GDM1 (cell line): Measurements from ENCODE around the gene TIAM2.
"Not testable (repeated sequence)": the region's sequence is repeated elsewhere in the genome, so short reads cannot be mapped to it uniquely, and the experiment has no call there.

Experiments
- DNase-seq: peaks from one replicate; lab custom pipeline; 2025; lab: John Stamatoyannopoulos, UW

Gene TIAM2

DNA sequence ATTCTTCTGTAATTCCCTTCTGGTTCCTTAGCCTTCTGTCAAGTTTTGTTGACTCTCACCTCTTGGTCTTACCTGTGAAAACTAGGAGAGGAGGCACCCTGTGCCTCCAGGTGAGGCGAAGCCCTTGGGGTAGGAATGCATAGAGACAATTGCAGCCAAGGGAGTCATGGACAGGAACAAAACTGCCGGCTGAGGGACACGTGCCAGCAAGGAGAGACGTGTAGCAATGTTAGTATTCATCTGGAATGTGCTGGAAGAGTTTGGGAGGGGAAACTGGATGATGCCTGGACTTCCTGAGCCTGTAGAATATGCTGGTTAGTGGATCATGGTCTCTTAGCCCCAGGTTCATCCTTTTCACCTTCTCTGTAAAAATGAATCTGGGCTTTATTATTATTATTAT lies 3.9 kb upstream of the TIAM2 start:
- DNase-seq = no peak

DNA sequence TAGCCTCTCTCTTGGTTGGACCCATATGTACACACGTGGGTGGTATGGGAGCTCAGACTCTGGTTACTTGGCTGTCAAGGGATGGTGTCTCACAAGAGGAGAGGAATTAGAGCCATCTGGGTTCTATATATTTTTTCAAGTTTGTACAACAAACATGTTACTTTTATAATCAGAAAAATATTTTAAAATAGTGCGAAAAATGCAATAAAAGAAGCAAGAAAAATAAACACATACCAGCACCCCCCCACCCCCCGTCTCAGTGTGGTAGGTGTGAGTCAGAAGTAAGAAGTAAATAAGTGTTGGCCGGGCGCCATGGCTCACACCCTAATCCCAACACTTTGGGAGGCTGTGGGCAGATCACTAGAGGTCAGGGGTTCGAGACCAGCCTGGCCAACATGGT lies 2.1 kb upstream of the TIAM2 start:
- DNase-seq = no peak

DNA sequence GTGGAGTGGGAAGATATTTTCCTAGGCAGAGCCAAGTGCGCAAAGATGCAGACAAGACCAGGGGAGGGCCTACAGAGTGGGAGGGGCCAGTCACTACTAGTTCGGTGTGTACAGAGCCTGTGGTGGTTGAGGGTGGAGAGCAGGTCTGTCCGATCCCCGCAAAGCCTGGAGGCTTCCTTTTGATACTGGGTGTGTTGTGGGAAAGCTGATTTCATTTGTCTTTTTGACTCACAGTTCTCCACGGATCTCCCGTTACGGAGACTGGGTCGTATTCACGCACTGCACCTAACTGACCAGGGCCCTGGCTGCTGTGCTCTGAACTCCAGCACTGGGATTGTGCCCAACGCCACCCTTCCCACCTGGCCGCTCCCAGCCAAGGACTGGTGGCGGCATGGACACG lies 1.4 kb upstream of the TIAM2 start:
- no peak for DNase-seq

DNA sequence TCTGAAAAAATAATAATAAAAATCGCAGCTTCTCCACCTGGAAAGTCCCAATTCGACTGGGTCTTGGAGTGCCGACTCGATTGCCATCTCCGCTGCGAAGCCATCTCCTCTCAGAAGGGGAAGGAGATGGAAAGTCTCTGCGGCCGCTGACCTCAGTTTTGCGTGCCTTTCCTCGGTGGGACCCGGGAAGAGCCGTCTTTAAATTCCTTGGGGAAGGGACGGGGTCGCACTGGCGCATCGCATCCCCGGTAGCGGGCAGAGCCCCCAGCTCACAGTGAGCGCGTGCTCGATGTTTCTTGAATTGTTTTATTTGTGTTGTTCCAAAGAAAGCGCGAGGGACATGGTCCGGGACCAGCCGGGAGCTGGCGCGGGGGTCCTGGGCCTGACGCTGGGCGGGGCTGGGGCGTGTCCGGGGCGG lies 270 bp upstream of the TIAM2 start:
- no peak for DNase-seq

DNA sequence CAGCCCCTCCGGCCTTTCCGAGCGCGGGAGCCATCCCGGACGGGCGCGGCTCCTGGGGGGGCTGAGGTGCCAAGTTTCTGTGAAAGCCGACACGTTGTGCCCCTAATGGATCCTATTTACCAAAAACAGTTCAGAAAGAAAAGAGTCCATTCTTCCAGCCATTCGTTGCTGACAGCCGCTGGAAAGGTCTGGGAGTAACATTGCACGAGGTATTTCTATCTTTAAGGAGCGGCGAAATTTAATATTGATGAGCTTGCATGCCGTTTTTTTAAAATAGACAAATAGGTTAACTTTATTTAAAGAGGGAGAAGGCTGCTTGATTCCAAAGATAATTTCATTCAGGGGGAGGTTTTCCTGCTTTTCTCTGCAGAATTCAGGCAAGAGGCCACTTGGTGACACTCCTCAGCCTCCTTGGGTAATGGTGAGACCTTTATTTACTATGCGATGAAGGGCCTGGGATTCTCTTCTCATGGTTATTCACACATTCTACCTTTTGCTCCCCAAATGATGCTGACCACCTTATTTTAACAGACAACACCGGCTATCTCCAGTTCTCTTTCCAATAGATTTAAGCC lies 988 bp downstream of the TIAM2 start:
- DNase-seq = no peak

DNA sequence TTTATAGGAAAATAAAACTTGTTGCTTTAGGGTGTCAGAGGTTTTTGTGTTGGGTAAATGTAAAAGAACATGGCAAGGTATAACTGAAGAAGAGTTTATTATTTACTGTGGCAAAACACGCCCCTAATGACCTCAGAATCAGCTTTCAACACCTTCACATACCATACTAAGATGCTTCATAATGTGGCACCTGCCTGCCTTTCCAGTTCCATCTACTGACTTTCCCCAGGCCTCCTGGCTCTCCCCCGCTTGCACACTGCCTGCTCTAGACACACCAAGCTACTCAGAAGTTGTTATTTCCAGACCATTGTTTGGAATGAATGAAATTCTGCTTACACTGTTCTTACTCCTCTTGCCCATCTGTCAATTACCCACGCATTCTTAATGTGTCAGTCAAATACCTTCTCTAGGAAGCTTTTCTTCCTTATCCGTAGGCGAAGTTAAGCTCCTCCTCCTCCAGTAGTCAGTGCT lies 1.8 kb downstream of the TIAM2 start:
- DNase-seq = no peak

DNA sequence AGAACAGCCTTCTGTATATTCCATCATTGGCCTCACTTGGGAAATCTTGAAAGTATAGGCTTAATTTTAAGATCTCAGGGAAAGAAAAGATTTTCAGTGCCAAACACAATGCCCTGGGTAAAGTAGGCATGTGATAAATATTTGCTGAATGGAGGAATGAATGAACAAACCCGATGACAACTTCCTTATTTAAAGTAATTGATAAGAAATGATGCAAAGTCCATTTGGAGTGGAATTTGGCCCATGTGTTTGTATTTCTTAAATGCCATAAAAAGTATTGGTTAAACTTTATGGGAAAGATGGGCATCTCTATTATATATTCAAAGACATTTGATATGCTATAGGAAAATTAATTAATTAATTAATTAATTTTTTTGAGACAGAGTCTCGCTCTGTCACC lies 3.7 kb downstream of the TIAM2 start:
- DNase-seq = no peak

DNA sequence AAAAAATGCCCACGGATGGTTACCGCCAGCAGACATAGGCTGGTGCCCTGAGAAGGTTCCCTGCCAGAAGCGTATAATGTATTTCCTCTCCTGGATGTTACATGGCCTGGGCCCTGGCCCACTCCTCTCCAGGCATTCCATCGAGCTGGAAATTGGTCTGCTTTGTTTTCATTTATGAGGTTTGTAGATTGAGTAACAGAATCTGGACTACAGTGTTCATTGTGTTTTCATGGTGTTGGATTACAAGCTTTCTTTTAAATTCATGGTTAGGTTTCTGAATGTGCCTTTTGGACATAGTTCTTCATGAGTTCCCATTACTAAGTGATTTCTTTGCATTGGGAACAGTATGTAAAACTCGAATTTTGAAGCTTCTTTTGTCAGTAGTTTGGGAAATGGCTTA lies 6.4 kb downstream of the TIAM2 start:
- DNase-seq = no peak

DNA sequence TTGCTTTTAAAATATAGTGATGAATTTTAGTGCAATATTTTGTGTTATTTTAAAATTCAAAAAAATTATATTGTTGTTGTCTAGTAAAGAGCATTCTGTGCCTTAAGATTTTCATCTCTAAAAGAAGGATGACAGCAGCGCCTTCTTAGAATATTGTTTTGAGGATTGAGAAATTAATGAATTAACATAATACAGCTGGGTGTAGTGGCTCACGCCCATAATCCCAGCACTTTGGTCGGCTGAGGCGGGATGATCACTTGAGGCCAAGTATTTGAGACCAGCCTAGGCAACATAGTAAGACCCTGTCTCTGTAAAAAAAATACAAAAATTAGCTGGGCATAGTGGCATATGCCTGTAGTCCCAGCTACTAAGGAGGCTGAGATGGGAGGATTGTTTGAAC lies 6.8 kb downstream of the TIAM2 start:
- no peak for DNase-seq

DNA sequence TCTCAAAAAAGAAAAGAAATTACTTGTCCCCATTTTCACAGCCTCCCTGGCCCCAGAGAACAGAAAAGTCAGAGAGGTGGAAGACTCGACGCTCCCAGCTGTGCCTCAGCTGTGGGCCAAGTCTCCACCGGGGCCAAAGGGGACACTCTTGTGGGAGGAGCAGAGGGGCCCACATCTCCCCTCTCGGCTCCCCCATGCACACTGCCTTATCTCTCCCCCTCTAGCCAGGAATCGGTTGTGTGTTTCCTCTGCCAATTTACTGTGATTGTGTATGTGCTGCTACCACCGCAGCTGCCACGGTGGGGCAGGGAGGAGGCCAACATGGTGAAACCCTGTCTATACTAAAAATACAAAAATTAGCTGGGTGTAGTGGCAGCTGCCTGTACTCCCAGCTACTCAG lies 8.4 kb downstream of the TIAM2 start:
- DNase-seq = no peak

DNA sequence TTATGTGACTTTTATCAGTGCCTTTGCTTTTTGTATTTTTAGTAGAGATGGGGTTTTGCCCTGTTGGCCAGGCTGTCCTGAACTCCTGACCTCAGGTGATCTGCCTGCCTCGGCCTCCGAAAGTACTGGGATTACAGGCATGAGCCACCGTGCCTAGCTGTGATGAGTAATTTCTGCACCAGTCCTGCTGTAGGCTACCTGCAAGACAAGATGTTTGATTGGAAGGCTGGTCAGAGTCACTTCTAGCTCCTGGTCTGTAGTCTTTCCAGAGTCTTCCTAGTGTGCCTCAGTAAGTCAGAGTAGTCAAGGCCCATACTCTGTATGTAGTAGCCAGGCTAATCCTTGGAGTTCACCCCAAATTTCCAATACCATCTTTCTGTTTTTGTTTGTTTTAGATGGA lies 8.9 kb downstream of the TIAM2 start:
- no peak for DNase-seq

DNA sequence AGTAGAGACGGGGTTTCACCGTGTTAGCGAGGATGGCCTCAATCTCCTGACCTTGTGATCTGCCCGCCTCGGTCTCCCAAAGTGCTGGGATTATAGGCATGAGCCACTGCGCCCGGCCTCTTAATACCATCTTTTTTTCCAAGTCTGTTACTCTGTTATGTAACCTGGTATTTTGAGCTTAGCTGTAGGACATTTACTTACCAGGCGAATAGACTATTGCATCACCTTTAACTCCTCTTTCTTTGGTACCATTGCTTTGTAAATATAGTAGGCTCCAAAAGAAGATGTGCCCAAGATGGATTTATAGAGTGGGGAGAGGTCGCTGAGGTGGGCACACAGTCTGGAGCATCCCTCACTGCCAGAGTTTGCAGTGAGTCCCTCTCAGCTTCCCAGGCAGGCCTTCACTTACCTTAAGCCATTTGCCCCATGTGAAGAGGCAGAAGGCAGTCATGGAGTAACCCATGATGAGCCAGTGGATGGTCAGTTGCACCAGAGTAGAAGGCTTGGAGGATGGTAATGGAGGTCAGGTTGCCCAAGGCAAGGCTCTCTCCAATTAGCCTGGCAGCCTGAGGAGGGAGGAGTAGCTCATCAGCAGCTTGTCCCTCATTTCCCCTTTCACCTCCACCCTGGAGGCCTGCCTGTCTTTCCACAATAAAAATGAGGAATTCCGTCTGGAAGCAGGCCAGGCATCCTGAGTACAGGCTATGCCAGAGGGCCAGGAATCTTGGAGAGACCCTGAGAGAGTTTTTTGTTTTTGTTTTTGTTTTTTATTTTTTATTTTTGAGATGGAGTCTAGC lies 9.7 kb downstream of the TIAM2 start:
- DNase-seq = no peak

DNA sequence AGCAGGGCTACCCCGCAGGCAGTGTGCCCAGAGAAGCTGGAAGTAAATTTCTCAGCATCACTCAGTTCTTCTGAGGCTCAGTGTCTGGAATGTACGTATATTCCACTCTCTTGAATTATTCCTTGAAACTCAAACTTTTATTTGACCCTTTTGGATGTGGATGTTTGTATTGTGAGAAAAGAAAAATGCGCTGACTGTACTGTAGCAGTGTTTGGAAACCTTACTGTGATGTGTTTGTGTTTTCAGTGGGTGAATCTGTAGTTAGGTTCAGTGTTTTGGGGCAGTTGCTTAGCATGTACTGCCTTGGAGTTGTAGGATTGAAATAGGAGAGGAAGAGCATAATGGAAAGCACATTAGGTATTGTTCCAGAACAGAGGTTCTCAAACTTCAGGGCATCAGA lies 13.5 kb downstream of the TIAM2 start:
- DNase-seq = no peak

DNA sequence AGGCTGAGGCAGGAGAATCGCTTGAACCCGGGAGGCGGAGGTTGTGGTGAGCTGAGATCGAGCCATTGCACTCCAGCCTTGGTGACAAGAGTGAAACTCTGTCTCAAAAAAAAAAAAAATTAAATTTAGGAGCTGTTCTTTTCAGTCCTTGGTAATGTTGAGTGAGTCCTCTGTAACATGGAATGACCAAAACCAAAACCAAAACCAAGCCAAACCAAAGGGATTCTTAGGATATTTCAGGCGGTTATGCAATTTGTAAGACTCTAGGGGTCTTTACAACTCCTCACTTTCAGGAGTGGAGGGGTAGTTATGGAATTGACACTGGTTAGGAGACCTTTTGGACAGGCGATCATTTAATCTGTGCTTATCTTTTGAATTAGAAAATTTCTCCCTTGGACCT lies 15.8 kb downstream of the TIAM2 start:
- DNase-seq = no peak

DNA sequence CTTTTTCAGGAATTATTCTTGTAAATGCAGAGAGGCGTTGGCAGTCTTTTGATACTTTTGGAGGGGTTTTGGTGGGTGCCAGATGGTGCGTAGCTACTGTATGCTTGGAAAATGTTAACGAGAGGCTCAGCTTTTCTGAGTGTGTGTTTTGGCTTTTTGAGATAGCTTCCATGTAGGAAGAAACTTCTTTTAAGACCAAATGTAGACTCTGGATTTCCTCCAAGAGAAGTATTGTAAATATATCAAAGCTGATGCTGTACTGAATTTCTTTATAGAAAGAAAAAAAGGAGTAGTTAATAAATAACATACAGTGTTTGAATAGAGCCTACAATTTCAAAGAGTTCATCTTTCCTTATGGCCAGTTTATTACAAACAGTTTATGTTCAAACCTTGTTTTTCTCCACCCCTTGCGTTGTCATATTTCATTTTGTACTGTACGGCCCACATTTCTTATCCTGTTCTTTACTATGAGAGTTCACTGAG lies 16.7 kb downstream of the TIAM2 start:
- no peak for DNase-seq

DNA sequence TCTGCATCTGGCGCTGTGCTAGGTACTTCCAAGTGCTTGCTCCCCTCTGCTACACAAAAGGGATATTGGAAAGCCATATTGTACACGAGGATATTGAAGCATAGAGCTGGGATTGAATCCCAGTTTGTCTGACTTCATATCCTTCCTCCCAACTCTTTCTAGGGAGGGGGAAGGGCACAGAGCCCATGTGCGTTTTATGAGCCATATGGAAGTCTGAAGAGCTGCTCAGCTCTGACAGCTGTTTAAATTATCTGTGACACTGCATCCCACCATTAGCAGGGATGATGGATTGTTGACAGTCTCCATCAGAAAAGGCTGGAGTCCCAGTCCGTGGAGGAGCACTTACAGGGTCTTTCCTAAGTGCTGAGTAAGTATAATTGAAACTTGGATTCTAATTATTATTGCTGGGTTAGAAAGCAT lies 18.4 kb downstream of the TIAM2 start:
- no peak for DNase-seq

DNA sequence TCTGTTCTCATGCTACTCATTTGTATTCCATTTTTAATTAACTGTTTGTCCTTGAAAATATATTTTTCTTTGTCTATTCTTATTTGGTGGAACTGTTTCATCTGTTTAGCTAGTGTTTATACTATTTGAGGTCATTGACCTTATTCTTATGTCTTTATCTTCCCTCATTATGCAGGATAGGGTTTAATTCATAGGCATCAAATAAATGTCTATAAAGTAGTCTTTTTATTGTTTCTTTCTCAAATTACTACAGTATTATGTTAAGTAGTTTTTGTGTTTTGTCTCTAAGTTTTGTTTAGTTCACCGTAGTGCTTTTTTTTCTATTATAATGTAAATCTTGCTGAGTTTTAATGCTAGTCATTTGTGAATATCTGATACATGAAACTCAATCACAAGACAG lies 19.0 kb downstream of the TIAM2 start:
- no peak for DNase-seq

DNA sequence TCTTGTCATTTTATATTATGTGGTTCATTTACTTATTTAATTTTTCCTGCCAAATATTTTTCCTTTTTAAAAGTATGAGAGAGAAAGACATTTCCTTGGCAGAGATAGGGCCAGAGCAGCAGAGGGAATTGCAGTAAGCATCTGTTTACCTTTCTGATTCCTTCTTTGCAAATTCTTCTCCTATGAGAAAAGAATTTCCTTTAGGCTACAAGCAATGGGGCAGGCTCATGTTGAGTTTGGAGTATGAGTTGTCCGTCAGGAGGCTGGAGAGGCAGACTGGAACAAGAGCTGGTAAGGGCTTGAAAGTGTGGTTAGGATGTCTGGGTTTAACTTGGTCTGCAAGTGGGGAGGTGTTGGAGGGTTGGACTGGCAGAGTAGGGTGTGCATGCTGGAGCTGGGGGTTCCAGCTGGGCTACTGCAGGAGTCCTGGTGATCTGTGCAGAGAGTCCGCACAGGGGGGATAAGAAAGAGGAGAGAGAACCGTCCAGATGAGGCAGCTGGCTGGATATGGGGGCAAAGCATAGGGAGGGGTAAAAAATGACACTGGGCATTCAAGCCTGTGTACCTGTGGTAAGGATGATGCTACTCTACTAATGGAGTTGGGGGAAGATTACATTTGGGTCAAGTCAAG lies 19.7 kb downstream of the TIAM2 start:
- DNase-seq = no peak

DNA sequence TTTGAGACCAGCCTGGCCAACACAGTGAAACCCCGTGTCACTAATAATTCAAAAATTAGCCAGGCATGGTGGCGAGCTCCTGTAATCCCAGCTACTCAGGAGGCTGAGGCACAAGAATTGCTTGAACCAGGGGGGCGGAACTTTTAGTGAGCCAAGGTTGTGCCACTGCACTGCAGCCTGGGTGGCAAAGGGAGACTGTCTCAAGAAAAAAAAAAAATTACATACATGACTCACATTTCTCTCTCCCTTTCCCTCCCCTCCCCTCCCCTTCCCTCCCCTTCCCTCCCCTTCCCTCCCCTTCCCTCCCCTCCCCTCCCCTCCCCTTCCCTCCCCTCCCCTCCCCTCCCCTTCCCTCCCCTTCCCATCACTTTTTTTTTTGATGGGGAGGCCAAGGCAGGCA lies 23.3 kb downstream of the TIAM2 start:
- not testable (repeated sequence) for DNase-seq

DNA sequence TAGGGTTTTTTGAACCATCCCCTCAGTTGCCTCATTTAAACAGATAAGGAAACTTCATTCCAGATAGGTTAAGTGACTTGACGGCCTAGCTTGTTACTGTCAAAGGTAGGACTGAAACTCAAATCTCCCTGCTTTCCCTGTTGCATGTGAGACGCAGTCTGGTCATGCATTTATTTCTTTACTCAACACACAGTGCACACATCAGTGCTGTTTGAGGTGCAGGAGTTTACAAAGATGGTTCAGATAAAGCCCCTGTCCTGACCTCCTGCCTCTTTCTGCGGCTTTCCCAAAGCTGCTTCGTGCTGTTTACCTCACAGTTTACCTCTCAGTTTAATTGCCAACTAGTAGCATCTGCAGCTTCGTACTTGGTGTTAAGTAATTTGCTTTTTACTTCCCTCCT lies 26.6 kb downstream of the TIAM2 start:
- no peak for DNase-seq

DNA sequence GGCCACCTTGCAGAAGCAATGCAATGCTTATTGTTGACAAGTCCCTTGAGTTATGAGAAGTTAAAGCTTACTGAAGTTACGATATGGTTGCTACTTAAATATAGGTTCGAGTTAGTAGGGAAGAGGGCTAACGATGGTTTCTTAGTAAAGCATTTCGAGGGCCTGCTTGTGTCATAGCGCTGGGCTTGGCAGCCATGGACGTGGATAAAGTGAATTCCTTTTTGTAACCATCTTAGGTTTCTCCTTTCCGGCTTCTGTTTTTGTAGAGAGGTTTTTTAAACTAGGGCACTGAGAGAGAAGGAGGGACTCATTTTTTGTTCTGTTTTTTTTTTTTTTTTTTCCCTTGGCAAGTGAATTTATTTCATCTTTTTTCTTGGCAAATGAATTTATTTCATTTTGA lies 27.6 kb downstream of the TIAM2 start:
- DNase-seq = no peak

DNA sequence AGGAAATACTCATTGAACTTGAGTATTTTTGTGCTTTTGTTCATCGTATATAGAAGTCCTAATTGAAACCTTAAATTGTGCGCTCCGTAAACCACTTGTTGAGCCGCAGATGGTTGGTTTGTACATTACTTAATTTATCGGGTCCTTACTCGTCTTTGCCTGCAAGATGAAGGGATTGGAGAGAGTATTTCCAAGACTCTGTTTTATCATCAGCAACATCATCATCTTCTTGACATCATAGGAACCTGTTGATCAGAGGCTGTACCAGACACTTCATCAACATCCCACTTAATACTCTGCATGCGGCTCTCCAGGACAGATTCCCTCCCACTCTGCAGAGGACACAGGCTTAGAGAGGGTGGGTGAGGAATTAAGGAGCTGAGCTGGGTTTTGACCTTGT lies 28.6 kb downstream of the TIAM2 start:
- no peak for DNase-seq

DNA sequence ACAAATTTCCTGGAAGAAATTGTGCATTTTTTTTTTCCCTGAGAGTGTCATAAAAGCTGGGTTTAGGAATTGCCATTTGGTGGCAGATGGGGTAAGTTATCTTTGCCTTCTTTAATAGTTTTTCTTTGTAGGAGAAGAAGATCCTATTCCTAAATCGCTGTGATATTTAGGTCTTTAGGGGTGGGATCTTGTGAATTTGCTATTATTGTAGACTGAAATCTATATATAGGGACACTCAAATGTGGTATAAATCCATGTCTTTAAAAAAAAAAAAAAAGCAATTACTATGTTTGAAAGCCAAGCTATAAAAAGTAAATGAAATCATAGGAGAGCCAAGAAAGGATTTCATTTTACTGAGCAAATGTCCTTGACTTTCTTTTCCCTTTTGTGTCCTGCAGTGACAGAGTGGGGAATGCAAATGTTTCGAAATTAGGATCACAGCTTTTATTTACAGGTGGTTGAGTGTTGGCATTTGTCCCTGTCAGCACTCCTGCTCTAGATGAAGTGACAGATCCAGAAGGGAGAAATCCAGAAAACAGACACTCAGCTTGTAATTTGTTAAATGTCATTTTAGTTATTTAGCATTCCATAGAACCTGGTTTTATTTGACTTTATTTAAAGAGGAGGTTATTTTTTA lies 29.4 kb downstream of the TIAM2 start:
- no peak for DNase-seq
